Neural progenitor cell (in vitro differentiated cells): ENCODE measurements around the gene PRKCB. TPM values are rescaled to one million over a fixed set of nuclear protein-coding genes. Genes with fewer than 3 reads are reported as not detected.

Source experiments
- DNase-seq: peaks from one replicate; pipeline ENCODE4 v3.0.0-alpha.2; 2016; ENCODE audit warnings: low spot score
- H2AFZ ChIP-seq: fragments of 200-600 bp; sonication (generic); replicated peaks from 2 replicates; pipeline ENCODE4 v1.6.1; 2016; ENCODE audit warnings: antibody characterized with exemption
- H3F3A ChIP-seq: fragments of 200-600 bp; sonication (generic); 2 replicates; pipeline ENCODE4 v1.6.1; 2016; ENCODE audit warnings: antibody characterized with exemption, low read depth
- H3K27ac ChIP-seq: fragments of 200-600 bp; sonication (generic); 2 replicates; pipeline ENCODE4 v1.5.1; 2016; ENCODE audit warnings: mild to moderate bottlenecking
- H3K27me3 ChIP-seq: fragments of 200-600 bp; sonication (generic); 2 replicates; pipeline ENCODE4 v1.6.1; 2016; ENCODE audit warnings: mild to moderate bottlenecking, moderate library complexity
- H3K36me3 ChIP-seq: fragments of 200-600 bp; sonication (generic); 2 replicates; pipeline ENCODE4 v1.5.1; 2016
- H3K4me1 ChIP-seq: fragments of 200-600 bp; sonication (generic); 2 replicates; pipeline ENCODE4 v1.6.1; 2016; ENCODE audit warnings: mixed run types
- H3K4me2 ChIP-seq: fragments of 200-600 bp; sonication (generic); 2 replicates; pipeline ENCODE4 v1.6.1; 2016
- H3K4me3 ChIP-seq: fragments of 200-600 bp; sonication (generic); 2 replicates; pipeline ENCODE4 v1.5.1; 2016
- H3K79me2 ChIP-seq: fragments of 200-600 bp; sonication (generic); 2 replicates; pipeline ENCODE4 v1.6.1; 2016; ENCODE audit warnings: low read depth
- H3K9ac ChIP-seq: fragments of 200-600 bp; sonication (generic); 2 replicates; pipeline ENCODE4 v1.6.1; 2016
- H3K9me3 ChIP-seq: fragments of 200-600 bp; sonication (generic); 2 replicates; pipeline ENCODE4 v1.5.1; 2016; ENCODE audit warnings: low read depth
- H4K20me1 ChIP-seq: fragments of 200-600 bp; sonication (generic); 2 replicates; pipeline ENCODE4 v1.6.1; 2016; ENCODE audit warnings: low read depth
- H3K27ac Mint-ChIP-seq: 3 replicates; pipeline ENCODE4 v1.8.0; 2021; ENCODE audit warnings: mixed read lengths
- H3K27me3 Mint-ChIP-seq: 2 replicates; pipeline ENCODE4 v1.8.0; 2022; ENCODE audit warnings: low read depth, mild to moderate bottlenecking, inconsistent platforms, moderate library complexity, mixed read lengths; ENCODE audit not compliant: insufficient read depth
- H3K36me3 Mint-ChIP-seq: 3 replicates; pipeline ENCODE4 v1.8.0; 2021; ENCODE audit warnings: mixed read lengths
- H3K4me1 Mint-ChIP-seq: 3 replicates; pipeline ENCODE4 v1.8.0; 2021; ENCODE audit warnings: mixed read lengths
- H3K4me3 Mint-ChIP-seq: 3 replicates; pipeline ENCODE4 v1.8.0; 2021; ENCODE audit warnings: mild to moderate bottlenecking, moderate library complexity, mixed read lengths
- H3K9me3 Mint-ChIP-seq: 3 replicates; pipeline ENCODE4 v1.8.0; 2020; ENCODE audit warnings: mixed read lengths
- CTCF ChIP-seq: fragments of 200-600 bp; sonication (generic); IDR thresholded peaks from 2 replicates; pipeline ENCODE4 v1.5.1; 2017; ENCODE audit warnings: antibody characterized with exemption, mild to moderate bottlenecking
- EZH2 ChIP-seq: fragments of 200-600 bp; sonication (generic); IDR thresholded peaks from 2 replicates; pipeline ENCODE4 v1.6.1; 2017; ENCODE audit warnings: antibody characterized with exemption, mild to moderate bottlenecking, moderate library complexity
- EZH2phosphoT487 ChIP-seq: fragments of 200-600 bp; sonication (generic); IDR thresholded peaks from 2 replicates; pipeline ENCODE4 v1.6.1; 2017; ENCODE audit warnings: antibody characterized with exemption
- total RNA-seq: library from RNA; depleted of rRNA; stranded (reverse); fragments of >200 nt; gene quantifications from 2 replicates; pipeline ENCODE4 v1.2.3, GENCODE V29; 2015; ENCODE audit warnings: low replicate concordance

The PRKCB gene
- total RNA-seq, 1 donor from 2014 or later, result 9.5 TPM

GRCh38 chr16:24152826-24153225, 317.0 kb downstream of the PRKCB start:
- H3K36me3 Mint-ChIP-seq, result no peaks in the 10 kb centered on the region
- no peaks in the 10 kb centered on the region for H3K9me3 ChIP-seq
- H3K27me3 Mint-ChIP-seq, result peaks cover 2% of the 10 kb centered on the region
- H3K27me3 ChIP-seq, result no peaks in the 10 kb centered on the region
- H3K79me2 ChIP-seq, result no peaks in the 10 kb centered on the region
- no peaks in the 10 kb centered on the region for H3K9me3 Mint-ChIP-seq
- peaks cover 13% of the 10 kb centered on the region for H3K4me1 Mint-ChIP-seq
- TF ChIP-seq EZH2phosphoT487, result no peak
- no peak overlapping the region for H2AFZ ChIP-seq
- H3K27ac ChIP-seq, result no peak overlapping the region
- no peak for DNase-seq
- H3K36me3 ChIP-seq, result no peaks in the 10 kb centered on the region
- no peak overlapping the region for H3K9ac ChIP-seq
- no peaks in the 10 kb centered on the region for H4K20me1 ChIP-seq
- H3F3A ChIP-seq, result no peaks in the 10 kb centered on the region
- H3K4me2 ChIP-seq, result no peak overlapping the region
- peaks cover 4% of the 10 kb centered on the region for H3K4me1 ChIP-seq
- H3K4me3 Mint-ChIP-seq, result no peak overlapping the region
- H3K4me3 ChIP-seq, result no peak overlapping the region
- H3K27ac Mint-ChIP-seq, result no peak overlapping the region

- Mint-ChIP-seq H3K4me3 (no peak overlapping the region), H3K27me3 (peaks cover 2% of the 10 kb centered on the region), H3K36me3 (no peaks in the 10 kb centered on the region), H3K4me1 (peaks cover 8% of the 10 kb centered on the region), H3K27ac (no peak overlapping the region), H3K9me3 (no peaks in the 10 kb centered on the region)
- H3K4me1 ChIP-seq, result no peaks in the 10 kb centered on the region
- H3K36me3 ChIP-seq, result no peaks in the 10 kb centered on the region
- H2AFZ ChIP-seq, result no peak overlapping the region
- no peaks in the 10 kb centered on the region for H3F3A ChIP-seq
- H3K4me3 ChIP-seq, result no peak overlapping the region
- no peak overlapping the region for H3K4me2 ChIP-seq
- no peaks in the 10 kb centered on the region for H4K20me1 ChIP-seq
- no peak for DNase-seq
- H3K79me2 ChIP-seq, result no peaks in the 10 kb centered on the region
- H3K27me3 ChIP-seq, result no peaks in the 10 kb centered on the region
- no peaks in the 10 kb centered on the region for H3K9me3 ChIP-seq
- no peak overlapping the region for H3K9ac ChIP-seq
- TF ChIP-seq EZH2phosphoT487 (no peak), EZH2 (no peak), CTCF (no peak)
- no peak overlapping the region for H3K27ac ChIP-seq
Measured at GRCh38 chr16:24156777-24157176, 321.0 kb downstream of the PRKCB start.

GRCh38 chr16:24163935-24164334, 328.2 kb downstream of the PRKCB start:
- H3K4me3 Mint-ChIP-seq, result no peak overlapping the region
- no peak overlapping the region for H3K27ac ChIP-seq
- H3K27me3 ChIP-seq, result no peaks in the 10 kb centered on the region
- no peaks in the 10 kb centered on the region for H3K36me3 ChIP-seq
- H4K20me1 ChIP-seq, result no peaks in the 10 kb centered on the region
- no peaks in the 10 kb centered on the region for H3K9me3 Mint-ChIP-seq
- H2AFZ ChIP-seq, result no peak overlapping the region
- peaks cover 4% of the 10 kb centered on the region for H3K27me3 Mint-ChIP-seq
- no peaks in the 10 kb centered on the region for H3F3A ChIP-seq
- no peak overlapping the region for H3K9ac ChIP-seq
- no peaks in the 10 kb centered on the region for H3K36me3 Mint-ChIP-seq
- peak; percentile 24 for DNase-seq
- H3K4me3 ChIP-seq, result no peak overlapping the region
- H3K9me3 ChIP-seq, result no peaks in the 10 kb centered on the region
- no peak overlapping the region for H3K27ac Mint-ChIP-seq
- H3K4me1 ChIP-seq, result peaks cover 13% of the 10 kb centered on the region
- no peaks in the 10 kb centered on the region for H3K79me2 ChIP-seq
- TF ChIP-seq EZH2, result no peak
- TF ChIP-seq EZH2phosphoT487, result no peak
- no peak for TF ChIP-seq CTCF
- peaks cover 11% of the 10 kb centered on the region for H3K4me1 Mint-ChIP-seq
- H3K4me2 ChIP-seq, result peak overlapping the region; percentile 47

- peaks cover 13% of the 10 kb centered on the region for H3K4me1 ChIP-seq
- TF ChIP-seq EZH2phosphoT487 (no peak), EZH2 (no peak), CTCF (no peak)
- DNase-seq, result no peak
- no peaks in the 10 kb centered on the region for H3K27me3 ChIP-seq
- no peaks in the 10 kb centered on the region for H3K36me3 ChIP-seq
- H3K9me3 ChIP-seq, result no peaks in the 10 kb centered on the region
- no peak overlapping the region for H3K27ac ChIP-seq
- H3K36me3 Mint-ChIP-seq, result no peaks in the 10 kb centered on the region
- H4K20me1 ChIP-seq, result no peaks in the 10 kb centered on the region
- H3K4me1 Mint-ChIP-seq, result peaks cover 11% of the 10 kb centered on the region
- peaks cover 6% of the 10 kb centered on the region for H3K27me3 Mint-ChIP-seq
- no peaks in the 10 kb centered on the region for H3K9me3 Mint-ChIP-seq
- H3K4me2 ChIP-seq, result peak overlapping the region; percentile 47
- H3K79me2 ChIP-seq, result no peaks in the 10 kb centered on the region
- no peak overlapping the region for H3K9ac ChIP-seq
- no peak overlapping the region for H3K27ac Mint-ChIP-seq
- no peak overlapping the region for H2AFZ ChIP-seq
- H3F3A ChIP-seq, result no peaks in the 10 kb centered on the region
- H3K4me3 ChIP-seq, result no peak overlapping the region
- no peak overlapping the region for H3K4me3 Mint-ChIP-seq
Measured at GRCh38 chr16:24164416-24164815, 328.6 kb downstream of the PRKCB start.
